Bone marrow (tissue), 2 donors: ENCODE data around the gene FYB2.
"Not testable (repeated sequence)": the region's sequence is repeated elsewhere in the genome, so short reads cannot be mapped to it uniquely, and the experiment has no call there.

ENCODE experiments used
- DNase-seq, 2 donors: peaks; one replicate each; lab custom pipeline; 2025; lab: John Stamatoyannopoulos, UW

FYB2 gene

DNA sequence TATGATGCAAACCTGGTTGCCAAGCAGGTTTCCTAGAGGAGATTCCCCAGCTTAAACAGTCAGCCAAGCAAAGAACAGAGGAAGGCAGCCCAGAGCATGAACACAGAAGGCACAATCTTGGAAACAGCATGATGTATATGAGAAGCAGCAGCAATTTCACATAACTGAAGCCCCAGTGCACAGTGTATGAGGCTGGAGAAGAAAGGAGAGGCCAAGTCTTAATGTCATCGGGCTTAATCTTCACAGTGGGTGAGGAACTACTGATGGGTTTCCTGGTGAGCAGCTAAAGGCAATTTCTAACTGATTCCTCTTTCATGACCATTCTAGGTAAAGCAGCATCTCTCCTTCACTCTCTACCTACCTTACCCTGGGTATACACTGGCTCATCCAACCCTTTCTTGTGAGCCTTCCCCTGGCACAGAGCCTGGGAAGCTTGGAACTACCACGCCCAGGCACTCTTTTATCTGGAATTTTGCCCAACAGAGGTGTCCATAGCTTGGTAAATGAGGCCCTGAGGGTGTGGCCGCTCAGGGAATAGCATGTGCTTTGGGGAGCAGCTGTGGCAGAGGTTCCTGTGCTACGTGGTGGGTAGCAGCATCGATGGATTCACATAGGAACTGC is 22.0 kb downstream of the FYB2 start:
- DNase-seq, result no peak

DNA sequence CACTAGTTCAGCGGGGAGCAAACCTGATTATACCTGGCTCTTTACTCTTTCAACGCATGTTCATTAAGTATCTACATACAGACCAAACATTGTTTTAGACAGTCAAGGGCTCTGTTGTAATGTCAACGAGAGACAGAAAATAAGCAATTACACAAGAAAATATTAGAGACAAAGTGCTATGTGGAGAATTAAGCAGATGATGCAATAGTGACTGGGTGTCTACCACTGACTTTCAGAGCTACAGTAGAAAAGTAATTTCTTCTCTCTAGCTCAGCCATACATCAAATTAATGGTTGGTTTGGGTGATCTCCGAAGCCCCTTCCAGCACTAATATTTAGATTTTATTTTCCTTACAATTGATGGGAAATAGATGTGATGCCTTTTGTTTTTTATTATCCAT is 23.3 kb downstream of the FYB2 start:
- DNase-seq, result no peak

DNA sequence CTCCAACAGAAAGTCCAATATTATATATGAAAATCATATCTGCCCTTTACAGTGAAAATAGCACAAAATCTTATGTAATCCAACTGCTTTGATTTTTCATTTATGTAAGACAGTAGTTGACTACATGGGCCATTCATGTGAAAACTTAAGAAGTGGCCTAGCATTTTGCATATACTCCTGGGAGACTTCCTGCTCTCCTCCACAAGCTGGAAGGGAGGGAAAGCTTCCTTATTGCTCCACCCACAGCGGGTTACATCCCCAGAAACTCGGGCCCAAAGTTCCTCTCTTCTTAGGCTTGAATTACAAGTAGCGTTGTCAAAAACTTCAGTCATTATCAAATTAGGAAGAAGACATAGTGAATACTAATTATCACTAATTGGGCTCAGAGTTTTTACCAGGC is 29.2 kb downstream of the FYB2 start:
- DNase-seq, result no peak

DNA sequence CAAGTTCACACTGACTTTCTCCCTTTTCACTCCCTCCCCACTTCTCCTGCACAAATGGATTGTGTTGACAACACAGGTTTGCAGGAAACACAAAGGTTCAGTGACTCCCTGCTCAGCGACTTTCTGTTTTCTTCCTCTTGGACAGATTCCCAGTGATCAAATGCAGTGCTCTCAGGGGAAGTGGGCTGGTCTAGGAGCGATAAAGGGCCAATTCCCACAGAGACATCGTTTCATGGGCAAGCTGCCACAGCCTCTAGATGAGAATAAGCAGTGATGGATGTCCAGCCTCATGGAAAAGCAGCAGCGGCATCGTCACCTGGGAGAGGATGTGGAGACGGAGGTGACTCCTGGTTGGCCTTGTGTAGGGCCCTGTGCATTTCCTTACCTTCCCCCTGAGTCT is 30.6 kb downstream of the FYB2 start:
- no peak for DNase-seq

DNA sequence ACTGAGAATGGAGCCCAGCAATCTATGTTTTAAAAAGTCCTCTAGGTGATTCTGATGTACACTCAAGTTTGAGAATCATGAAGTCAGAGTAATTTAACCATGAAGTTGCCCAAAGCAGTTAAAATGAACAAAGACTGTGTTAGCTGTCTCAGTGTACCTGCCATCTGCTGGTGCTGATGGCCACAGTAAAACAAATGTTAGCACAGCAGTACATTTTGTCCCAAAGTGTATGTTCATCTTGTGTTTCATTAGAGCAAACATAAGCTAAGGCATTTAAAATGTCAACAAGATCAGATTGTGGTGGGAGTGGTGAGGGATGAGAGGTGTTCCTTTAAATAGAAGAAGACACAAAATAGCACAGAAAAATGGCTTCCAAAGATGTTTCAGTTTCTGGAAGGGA is 31.1 kb downstream of the FYB2 start:
- DNase-seq, result no peak

DNA sequence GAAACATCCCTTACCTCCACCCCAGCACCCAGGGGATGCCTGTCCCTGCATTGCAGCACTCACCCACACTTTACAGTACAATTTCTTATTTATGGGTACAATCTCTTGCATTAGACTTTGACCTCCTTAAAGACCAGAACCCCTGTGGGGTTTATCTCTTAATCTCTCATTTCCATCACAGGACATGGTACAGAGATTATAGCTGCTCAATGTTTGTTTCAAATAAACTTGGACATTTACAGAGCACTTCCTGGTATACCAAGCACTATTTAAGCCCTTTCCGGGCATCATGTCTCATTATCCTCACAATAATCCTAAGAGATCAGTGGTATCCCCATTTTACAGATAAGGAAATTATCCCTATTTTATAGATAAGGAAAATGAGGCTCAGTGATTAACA is 31.9 kb downstream of the FYB2 start:
- no peak for DNase-seq

DNA sequence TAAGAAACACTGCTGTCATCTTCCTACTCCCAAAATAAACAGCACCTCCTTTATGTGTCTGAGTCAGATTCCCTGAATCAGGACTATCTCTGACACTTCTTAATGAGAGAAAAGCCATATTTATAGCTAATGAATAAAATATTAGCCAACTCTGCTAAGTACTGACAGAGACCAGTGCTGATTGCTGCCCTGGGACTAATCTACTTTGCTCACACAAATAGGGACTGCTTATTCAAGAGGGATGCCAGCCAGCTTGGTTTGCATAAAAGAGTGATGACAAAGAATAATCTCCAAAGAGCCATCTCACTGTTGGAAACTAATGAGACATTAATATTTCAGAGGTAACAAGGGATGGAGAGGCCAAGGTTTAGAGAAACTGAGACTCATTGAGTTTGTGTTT is 36.4 kb downstream of the FYB2 start:
- no peak for DNase-seq

DNA sequence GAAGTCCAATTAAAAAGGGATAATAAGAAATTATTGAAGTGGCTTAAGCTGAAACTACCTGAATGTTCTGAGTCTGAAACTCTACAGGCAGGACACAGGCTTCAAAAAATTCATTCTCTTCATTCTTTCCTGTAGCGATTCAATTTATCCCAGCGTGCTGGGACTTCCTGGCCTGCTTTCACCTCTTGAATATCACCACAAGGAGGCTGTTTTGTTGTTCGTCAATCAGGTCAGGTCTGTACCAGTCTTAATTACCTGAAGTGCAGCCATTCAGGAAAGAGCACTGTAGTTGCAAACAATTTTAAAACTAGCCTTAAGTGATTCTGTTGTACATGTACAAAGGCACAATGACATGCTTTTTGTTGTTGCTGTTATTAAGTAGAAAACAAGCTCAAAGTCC is 38.4 kb downstream of the FYB2 start:
- no peak for DNase-seq

DNA sequence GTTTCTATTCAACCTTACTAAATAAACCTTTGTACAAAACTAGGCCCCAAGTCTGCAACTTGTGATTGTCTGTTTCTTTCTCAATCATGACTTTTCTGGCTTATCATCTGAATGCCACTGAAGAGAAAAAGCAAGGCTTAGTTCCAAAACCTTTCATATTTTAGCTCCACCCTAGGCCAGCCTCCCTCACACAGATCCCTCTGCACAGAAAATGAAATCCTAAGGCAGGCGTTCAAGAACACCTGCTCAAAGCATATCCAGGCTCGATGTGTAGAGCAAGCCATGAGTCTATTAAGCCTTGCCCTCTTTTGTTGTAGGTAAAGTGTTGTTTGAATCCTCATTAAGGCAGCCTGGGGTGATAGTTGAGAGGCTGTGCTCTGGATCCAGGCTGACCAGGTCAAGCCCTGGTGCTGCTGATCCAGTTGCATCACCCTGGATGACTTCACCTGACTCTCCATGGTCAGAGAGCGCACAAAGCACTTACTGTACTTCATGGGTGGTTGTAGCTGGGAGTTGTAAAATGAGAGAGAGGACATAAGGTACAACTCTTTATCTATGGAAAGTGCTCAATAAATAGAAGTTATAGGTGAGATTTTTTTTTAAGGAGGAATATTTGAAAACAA is 39.0 kb downstream of the FYB2 start:
- DNase-seq, result no peak

DNA sequence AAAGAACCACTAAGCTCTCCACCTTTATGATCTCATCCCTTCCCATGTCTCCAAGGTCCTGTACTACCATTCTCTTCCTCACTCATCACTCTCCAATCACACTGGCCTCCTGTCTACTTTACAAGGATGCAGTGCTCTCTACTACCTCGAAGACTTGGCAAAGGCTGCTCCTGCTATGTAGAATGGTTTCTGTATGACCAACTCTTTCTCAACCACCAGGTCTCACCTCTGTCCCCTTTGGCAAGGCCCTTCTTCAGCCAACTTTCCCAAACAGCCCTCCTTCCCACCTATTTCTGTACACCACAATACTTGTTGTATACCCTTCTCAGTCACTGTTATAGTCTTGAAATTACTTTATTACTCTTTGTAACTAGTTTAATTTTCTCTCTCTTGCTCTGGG is 41.2 kb downstream of the FYB2 start:
- DNase-seq, result no peak

DNA sequence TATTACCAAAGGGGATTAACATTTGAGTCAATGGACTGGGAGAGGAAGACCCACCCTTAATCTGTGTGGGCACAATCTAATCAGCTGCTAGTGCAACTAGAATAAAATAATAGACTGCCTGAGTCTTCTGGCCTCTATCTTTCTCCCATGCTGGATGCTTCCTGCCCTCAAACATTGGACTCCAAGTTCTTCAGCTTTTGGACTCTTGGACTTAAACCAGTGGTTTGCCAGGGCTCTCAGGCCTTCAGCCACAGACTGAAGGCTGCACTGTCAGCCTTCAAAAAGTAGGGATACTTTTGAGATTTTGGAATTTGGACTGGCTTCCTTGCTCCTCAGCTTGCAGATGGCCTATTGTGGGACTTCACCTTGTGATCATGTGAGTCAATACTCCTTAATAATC is 44.5 kb downstream of the FYB2 start:
- not testable (repeated sequence) for DNase-seq

DNA sequence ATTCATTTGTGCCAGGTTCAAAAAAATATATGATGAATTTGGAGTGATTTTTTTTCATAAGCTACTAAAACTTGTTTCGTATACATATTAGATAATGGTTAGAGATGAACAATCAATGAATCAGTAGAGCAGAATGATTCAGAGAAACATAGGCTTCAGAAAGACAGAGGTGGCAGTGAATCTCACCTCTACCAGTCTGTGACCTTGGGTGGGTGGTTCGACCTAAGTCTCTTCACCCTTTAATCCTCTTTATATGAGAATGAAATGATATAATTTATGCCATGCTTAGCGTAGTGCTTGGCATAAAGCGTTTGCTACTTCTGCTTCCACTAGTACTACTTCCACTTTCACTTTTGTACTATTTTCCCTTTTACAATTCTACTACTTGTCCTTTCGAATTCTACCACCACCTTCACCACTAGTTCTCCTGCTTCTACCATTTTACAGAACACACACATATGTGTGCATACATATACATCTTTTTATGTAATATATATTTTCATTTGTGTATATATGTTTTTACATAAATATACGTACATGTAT is 45.1 kb downstream of the FYB2 start:
- DNase-seq, result peak in 1 of 2 donors; percentile 77

DNA sequence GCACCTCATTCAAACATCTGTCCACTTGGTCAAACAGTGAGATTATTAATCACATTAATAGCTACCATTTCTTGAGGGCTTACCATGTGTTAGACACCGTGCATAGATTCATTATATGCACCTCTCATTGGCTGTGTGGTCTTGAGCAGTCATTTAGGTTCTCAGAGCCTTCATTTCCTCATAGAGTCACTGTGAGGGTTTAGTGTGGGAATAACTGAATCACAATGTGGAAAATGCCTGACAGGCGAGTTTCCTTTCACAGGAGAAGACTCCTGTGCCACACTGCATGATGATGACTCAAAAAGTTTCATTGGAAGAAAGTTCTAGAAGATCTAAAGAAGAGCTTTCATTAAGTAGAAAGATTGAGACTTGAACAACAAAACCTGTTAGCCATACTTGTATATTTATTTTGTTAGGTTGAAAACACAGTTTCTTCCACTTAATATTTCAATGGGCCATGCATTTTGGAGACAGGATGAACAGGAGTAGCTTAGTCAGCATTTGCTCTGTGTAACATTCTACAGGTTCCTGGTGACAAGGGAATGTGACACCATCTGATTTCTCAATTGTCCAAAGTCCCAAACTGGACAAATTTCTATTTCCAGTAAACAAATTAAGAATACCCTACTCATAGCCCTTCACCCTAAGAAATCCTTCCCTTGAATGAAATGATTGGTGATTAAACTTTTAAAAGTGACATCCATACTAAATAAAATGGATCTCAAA is 45.7 kb downstream of the FYB2 start:
- DNase-seq, result no peak

DNA sequence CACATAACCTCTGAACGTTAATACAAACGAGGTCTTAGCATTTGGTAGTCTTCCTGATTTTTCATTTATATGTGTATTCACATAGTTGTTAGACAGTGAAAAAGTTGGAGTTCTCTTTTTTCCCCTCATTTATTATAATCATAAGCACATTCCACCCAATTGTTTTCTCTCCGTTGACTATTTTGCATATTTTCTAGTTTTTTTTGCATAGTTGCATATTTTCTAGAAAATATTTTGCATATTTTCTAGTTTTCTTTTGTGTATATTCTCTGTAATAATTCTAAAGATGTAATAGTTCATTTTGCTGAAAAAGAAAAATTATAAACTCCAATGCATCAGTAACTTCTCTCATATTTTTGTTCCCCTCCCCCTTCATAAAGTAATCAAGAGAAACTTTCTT is 47.5 kb downstream of the FYB2 start:
- no peak for DNase-seq

DNA sequence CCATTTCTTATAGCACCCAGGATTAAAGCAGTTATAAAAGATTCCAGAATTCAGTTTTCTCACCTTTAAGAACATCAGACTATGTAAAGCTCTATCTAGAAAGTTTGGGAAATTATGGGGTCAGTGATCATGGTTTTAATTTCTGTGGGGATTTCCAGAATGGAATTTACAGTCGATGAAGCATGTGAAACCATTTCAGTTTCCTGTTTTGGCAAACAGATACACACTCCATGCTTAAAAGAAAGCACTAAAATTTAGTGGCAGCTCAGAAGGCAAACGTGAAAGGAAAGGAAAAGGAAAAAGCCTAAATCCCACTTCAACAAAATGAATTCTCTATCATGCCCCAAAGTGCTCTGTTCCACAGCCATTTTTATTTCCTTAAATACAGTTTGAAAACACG is 60.4 kb downstream of the FYB2 start:
- no peak for DNase-seq

DNA sequence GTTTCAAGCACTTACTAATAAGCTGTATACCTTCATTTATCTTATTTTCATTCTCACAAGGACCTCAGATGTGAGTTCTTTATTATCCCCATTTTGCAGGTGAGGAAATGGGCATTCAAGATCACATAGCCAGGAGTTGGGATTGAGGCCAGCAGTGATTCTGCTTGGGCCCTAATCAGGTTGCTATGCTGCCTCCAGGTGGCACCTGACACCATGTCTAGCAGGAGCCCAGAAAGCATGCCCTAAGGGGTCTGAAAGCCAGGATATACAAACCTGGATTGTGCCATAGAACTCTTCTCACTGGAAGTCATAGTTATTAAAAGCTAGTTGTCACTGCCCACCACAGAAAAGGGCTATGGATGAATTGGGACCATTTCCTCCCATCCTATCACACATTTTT is 61.1 kb downstream of the FYB2 start:
- no peak for DNase-seq

DNA sequence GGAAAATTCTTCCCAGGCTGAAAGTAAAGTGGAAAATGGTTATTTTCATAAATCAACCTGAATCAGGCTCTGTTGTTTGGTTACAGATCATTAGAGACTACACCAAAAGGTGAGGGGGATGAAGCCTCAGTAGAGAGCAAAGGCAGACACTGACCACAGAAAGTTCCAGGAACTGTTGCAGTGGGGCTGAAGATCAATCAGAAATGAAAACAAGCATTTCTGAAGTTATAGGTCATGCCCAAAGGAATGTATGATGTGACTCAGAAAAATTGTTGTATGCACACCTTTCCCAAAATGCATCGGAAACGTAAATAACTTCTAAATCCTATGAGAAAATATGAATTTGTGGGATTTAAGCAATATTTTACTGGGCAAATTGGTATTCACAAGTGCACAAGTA is 63.3 kb downstream of the FYB2 start:
- no peak for DNase-seq

DNA sequence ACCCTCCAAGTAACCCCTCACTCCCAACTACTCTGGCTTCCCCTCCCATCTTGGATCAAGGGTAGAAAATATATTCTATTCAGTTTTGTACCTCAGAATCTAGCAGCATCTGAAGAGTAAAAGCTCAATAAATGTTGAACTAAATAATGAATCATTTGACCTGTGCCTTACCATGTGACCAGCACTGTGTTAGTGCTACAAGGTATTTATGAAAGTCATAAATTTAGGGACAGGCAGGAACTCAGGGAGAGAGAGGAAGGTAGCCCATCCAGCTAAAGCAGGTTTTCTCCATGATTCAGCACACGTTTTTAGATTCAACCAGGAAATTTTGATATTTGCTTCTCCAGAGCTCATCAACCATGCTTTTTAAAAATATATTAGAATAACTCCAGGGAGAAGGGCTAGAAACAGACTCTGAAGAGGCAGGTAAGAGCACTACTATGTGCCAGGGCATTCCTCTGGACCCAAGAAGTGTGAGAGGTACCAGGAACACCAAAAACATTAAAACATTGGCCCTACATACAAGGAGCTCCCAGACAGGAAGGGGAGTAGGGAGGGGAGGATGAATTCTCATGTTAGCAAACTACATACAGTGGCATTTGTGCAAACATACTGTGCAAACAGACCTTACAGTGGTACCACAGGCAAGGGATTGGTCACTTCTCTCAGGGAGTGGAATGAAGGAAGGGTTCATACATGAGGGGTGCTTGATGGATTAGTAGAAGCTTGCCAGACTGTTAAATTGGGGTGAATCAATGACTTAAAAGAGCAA is 64.3 kb downstream of the FYB2 start:
- DNase-seq, result no peak

DNA sequence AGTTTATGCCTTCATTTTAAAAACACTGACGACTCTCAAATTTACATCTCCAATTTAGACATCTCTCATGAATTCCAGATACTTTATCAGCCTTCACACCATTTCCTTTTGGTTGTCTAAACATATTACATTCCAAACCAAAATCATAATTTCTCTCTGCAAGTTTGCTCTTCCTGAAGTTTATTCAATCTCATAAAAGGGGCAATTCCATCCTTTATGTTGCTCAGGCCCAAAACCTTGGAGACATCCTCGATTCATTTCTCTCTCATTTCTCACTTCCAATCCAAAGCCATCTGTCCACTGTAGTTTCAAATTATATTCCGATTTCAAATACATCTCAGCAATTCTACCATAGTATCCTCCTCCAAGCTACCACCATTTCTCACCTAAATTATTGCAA is 74.0 kb downstream of the FYB2 start:
- DNase-seq, result no peak

DNA sequence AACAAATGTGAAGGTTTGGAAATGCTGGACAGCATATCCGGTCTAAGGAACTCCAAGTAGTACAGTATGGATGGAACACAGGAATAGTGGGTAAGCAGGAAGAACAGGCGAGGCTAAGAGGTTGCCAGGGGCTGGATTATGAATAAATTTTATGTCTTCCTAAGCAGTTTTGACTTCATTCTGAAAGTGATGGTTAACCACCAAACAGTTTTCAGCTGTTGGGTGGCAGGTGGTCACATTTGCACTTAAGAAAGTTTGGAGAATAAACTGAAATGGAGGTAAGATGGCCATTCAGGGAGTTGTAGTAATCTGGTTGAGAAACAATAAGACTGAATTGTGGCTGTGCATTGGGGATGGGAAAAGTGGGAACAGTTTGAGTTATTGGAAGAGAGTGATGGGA is 90.2 kb downstream of the FYB2 start:
- DNase-seq, result no peak

DNA sequence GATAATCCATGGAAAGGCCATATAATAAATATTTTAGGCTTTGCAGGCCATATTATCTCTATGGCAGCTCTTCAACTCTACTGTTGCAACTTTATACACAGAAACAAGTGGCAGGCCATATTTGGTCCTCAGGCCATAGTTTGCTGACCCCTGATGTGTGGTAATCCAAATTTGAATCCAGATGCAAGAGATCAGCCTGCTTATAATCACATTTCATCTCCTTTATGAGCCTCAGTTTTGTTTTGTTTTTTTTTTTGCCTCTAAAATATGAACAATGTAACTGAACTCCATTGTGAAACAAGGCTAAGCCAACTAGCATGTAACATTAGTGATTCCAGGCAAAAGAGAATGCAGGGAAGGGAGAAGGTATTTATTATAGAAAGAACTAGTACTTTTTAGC is 92.5 kb downstream of the FYB2 start:
- no peak for DNase-seq

DNA sequence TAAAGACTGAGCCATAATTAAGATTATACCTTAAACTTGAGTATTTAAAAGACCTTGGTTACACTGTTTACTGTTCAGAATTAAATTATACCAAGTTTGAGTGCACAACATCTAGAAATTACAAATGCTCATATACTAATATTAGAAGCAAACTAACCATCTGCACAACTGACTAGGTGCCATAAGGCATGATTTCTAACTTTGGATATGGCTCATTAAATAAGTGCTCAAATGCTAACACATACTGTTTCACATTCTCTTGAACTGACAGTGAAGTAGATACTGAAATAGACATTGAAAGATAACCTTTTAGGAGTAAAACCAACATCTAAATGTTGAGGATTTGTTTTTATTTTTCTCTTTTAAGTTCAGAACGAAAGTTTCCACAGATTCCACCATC is 100.0 kb downstream of the FYB2 start:
- no peak for DNase-seq

DNA sequence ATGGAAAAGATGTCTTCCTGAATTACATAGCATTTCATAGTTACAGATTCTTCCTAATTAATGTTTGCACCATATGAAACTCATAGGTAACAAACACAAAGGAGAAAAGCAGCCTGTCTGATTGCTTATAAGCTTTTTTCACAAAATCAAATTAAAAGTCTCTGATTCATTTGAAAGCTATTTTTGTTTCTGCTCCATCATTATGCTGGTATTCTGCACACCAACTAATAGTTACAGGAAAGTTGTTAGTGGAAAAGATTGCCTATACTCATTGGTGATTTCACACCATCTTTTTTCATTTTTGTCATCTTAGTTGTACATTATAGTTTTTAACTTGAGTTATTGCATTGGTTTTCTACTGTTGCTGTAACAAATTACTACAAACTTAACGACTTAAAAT is 104.0 kb downstream of the FYB2 start:
- DNase-seq, result no peak
